RPMI7951 (cell line): ENCODE results near the gene SCN2A. TPM values are rescaled to one million over a fixed set of nuclear protein-coding genes. Genes with fewer than 3 reads are reported as not detected.

ENCODE experiments used
- DNase-seq: peaks from one replicate; pipeline ENCODE4 v3.0.0-alpha.2; 2012; ENCODE audit warnings: low read depth
- total RNA-seq: library from RNA; depleted of rRNA; stranded (reverse); fragments of >200 nt; shearing (Covaris generic); gene quantifications from 2 replicates; pipeline ENCODE4 v1.2.3, GENCODE V29; 2014; rRNA removed

SCN2A gene
- total RNA-seq, 1 experiment from 2014 or later, result under 0.01 TPM

DNA sequence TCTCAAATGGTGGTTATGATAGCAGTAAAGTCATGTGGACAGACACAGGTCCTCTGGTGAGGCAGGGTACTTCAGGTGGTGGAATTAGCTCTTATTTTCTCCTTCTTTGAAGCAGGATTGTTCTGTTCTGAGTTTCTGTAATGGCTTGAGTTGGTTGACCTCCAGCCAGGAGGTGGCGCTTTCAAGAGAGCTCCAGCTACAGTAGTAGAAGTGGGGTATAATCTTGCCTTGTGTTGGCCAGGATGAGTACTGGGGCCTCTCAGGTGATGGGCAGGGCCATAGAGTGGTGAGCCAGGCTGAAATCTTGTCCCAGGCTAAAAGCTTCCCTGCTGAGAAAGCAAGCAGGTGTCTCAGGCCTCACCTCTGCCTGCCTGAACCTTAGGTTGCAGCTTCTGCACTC lies 177.8 kb downstream of the SCN2A start:
- no peak for DNase-seq

DNA sequence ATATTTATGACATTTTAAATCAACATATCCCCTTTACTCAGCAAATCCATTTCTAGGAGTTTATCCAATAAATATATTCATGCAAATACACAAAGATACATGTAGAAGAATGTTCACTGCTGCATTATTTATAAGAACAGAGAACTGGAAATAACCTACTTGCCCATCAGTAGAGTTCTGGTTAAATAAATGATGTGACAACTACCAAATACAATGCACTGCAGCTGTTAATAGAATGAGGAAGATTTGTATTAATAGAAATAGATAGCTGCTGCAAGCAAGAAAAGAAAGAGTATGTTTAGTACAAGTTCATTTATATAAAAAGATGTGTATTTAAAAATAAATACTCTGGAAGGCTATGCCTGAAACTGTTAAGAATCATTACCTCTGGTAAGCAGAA lies 181.0 kb downstream of the SCN2A start:
- no peak for DNase-seq

DNA sequence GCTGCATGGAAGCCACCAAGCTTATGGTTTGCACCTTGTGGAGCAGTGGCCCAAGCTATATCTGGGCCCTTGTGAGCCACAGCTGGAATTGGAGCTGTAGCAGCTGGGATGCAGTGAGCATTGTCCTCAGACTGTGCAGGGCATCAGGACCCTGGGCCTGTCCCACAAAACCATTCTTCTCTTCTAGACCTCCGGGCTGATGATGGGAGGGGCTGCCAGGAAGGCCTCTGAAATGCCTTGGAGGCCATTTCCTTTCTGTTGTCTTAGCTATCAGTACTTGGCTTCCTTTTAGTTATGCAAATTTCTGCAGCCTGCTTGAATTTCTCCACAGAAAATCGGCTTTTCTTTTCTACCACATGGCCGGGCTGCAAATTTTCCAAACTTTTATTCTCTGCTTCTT lies 183.9 kb downstream of the SCN2A start:
- no peak for DNase-seq

DNA sequence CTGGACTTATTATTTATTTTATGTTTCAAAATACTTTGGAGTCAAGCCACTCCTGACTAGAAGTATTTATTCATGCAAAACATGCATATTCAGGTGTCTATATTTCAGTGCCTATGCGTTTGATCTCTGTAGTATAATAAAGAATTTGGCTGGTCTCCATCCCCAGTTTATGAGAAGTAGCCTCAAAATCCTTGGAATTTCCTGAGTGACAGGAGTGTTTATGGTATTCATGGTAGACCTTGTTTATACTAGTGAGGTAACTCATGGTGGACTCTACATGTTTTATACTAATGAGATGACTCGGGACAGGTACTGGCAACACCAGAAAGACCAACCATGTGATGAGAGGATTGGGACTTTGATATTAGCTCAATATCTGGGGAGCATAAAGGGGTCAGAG lies 186.3 kb downstream of the SCN2A start:
- no peak for DNase-seq

DNA sequence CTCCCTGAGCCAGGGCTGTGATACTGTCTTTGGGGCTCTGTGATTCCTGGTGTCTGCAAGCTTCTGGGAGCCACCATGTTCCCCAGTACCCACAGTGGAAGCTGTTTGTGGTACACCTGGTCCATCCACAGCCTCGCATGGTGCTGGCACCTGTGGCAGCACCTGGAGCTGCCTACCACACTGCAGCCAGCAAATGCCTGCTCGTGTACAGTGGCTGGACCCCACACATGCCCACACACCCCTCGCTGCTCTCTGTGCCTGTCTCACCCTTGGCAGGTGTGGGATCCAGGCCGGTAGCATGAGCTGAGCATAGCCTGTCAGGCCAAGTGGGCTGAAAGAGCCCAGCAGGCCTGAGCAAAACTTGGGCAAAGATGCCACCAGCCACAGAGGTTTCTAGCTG lies 188.5 kb downstream of the SCN2A start:
- no peak for DNase-seq

DNA sequence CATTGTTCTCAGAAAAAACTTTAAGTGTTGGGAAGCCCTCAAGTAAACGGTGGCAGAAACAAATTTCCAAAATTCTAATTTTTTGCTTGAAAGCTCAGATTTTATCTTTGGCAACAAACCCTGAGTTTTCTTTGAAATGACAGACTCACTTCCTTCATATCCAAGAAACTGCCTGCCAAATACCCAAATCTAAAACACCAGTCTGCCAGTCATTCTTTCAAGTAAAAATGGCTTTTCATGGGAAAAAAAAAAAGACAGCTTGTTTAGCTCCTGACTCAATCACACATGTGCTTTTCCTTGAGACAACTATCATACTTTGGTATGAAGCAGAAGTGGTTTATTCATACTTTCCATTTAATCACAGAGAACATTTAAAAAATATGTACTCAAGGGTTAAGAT lies 189.7 kb downstream of the SCN2A start:
- DNase-seq, result no peak

DNA sequence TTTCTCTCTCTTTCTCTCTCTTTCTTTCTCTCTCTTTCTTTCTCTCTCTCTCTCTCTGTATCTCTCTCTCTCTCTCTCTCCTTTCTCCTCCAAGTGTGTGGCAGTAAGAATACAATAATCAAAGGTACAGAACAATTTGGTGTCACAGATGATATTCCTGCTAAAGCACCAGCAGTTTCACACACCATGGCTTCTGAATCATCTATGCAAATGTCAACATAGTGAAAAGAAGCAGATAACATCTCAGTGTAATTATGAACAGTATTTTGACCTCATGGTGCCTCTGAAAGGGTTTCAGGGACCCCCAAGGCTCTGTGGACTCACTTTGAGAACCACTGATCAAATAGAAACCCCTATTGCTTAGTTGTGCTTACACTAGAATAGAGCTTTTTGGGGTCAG lies 191.8 kb downstream of the SCN2A start:
- DNase-seq, result no peak

DNA sequence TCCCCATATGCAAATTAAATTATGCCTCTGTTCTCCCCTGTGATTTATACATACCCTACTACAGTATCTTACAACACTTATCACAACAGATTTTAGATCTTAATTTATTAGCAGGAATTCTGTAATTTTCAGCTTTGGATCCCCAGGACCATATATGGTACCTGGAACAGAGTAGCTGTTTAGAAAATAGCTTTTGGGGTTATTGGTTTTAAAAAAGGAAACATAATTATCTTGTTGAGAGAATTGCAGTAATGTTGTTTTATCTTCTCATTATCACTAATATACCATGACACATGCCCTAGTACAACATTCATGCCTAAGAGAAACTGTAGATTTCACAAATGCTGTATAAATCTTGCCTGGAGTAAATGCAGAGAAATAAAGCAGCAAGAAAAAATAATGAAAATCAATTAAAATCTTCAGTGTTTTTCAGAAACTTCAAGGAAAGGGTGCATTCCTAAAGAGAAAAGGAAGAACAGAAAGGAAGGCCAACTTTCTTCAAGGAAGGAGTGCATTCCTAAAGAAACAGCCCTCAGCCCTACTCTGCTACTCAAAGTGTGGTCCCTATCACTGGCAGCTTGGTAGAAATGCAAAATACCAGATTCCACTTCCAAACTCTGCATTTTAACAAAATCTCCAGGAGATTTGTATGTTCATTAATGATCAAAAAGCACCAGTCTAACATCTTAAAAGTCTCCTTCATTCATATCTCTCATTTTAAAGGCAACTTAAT lies 193.2 kb downstream of the SCN2A start:
- DNase-seq, result no peak

DNA sequence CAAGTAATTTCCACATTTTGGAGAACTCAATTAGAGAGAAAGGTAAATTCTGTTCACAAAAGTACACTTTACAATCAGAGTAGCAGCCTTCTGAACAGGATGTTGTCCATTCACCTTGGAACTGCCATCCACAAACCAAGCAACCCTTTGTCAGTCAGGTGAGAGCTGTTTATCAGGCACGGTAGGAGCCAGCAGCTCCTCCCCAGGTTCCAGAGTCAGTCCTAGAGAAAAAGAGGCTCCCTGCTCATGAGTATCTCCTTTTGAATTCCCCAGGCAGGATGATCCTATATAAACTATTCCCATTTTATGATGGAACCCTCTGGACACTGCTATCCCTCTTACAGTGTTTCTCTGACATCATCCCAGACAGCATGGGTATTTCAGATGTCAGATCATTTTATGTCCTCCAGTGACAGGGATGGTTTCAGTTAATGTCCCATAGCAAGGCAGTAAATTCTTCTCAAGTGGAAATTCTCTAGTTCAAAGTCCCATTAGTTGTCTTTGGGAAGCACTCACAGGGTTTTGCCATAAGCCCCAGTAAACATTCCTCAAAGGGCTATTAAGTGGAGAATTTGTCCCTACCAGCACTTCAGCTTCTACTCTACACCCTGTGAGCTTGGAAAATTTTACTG lies 195.8 kb downstream of the SCN2A start:
- no peak for DNase-seq

DNA sequence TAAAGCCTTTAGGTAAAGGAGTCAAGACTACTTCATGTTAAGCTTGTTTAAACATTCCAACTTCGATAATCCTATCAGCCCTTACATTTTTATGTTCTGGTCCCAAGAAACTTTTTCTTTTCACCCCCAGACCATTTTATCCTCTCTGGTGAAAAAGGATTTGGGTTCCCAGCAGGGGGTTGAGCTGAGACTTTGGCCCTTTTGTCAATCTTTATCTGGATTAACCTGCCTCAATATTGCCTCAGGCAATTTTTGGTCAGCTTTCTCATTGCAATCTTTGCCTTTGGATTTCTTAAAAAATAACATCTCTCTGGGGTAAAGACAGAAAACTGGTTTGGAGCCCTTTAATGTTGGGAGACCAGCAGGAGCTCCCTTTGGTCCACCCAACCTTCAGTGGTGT lies 196.4 kb downstream of the SCN2A start:
- DNase-seq, result no peak

DNA sequence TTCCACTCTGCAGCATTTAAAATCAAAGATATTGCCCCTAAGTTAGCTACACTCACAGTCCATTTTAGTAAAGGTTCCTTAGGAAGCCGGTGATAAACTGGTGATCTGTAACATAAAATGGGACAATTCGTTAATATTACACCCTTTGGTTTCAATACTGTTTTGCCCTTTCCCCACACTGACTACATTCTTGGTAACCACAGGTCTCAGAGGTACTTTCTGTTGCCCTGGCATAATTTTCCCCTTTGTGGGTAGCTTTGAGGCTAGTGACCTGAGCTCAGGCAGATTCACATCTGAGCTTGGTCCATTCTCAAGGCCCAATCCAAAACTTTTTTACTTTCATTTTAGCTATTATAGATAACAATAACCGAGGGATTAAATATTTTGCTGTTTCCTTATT lies 197.3 kb downstream of the SCN2A start:
- DNase-seq, result no peak

DNA sequence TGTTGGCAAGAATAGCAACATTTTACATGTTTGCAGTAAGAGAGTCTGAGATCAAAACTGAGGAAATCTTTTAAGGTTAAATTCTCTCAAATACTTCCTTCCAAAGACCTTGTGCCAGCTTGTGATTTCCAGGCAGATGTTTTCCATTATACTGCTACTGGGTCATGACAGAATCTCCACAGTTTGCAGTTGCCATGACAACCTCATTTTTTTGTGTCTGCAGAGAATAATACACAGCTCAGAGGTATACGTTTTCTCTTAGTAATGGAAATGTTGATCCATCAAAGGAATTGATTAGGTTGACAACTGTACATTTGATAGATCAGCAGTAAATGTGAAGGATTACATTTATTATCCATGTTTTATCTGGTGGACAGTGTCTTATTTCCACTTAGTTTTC lies 201.2 kb downstream of the SCN2A start:
- DNase-seq, result peak; percentile 15

Other genes with a start within 250 kb of the SCN2A start
- 0.36 TPM in 1 of 2 replicates, not detected in the other for gene SCN3A, start 35.4 kb upstream of the SCN2A start, total RNA-seq
- not detected in 2 replicates for gene CSRNP3, start 230.3 kb downstream of the SCN2A start, total RNA-seq